GM06990 (cell line): ENCODE results near the gene HTR2A.

Experiments
- DNase-seq: peaks from one replicate; pipeline ENCODE4 v3.0.0-alpha.2; 2011; ENCODE audit not compliant: insufficient read length; ENCODE audit errors: extremely low read depth
- H3K27me3 ChIP-seq: replicated peaks from 2 replicates; pipeline ENCODE4 v1.6.0; 2011; ENCODE audit warnings: low read length; ENCODE audit not compliant: control insufficient read depth, insufficient read depth
- H3K36me3 ChIP-seq: 2 replicates; pipeline ENCODE4 v1.5.1; 2011; ENCODE audit warnings: low read length; ENCODE audit not compliant: control insufficient read depth, insufficient read depth
- H3K4me3 ChIP-seq: replicated peaks from 2 replicates; pipeline ENCODE4 v1.5.1; 2011; ENCODE audit warnings: low read depth, mild to moderate bottlenecking, control low read depth, low read length
- CTCF ChIP-seq: IDR thresholded peaks from 2 replicates; pipeline ENCODE4 v1.5.1; 2011; ENCODE audit warnings: low read length, control low read depth, mild to moderate bottlenecking, inconsistent platforms; ENCODE audit not compliant: insufficient read depth, poor library complexity, severe bottlenecking

Gene HTR2A

GRCh38 chr13:46903748-46904147 lies 6.9 kb upstream of the HTR2A start:
- DNase-seq = no peak
- no peak for TF ChIP-seq CTCF
- H3K4me3 ChIP-seq = no peak overlapping the region
- no peaks in the 10 kb centered on the region for H3K27me3 ChIP-seq
- H3K36me3 ChIP-seq = no peaks in the 10 kb centered on the region

- no peak for DNase-seq
- no peaks in the 10 kb centered on the region; the same call in 1 of the 2 replicates for H3K27me3 ChIP-seq
- no peak overlapping the region for H3K4me3 ChIP-seq
- no peak for TF ChIP-seq CTCF
- no peaks in the 10 kb centered on the region for H3K36me3 ChIP-seq
Observed at GRCh38 chr13:46901721-46902120, 4.9 kb upstream of the HTR2A start.

- Histone ChIP-seq H3K36me3 (no peaks in the 10 kb centered on the region), H3K4me3 (no peak overlapping the region), H3K27me3 (no peaks in the 10 kb centered on the region; the same call in 1 of the 2 replicates)
- TF ChIP-seq CTCF = no peak
- DNase-seq = no peak
Observed at GRCh38 chr13:46899801-46900200, 2.9 kb upstream of the HTR2A start.

GRCh38 chr13:46895381-46895780 lies 1.5 kb downstream of the HTR2A start:
- no peak for DNase-seq
- no peak for TF ChIP-seq CTCF
- Histone ChIP-seq H3K36me3 (no peaks in the 10 kb centered on the region), H3K4me3 (no peak overlapping the region), H3K27me3 (no peaks in the 10 kb centered on the region; the same call in 1 of the 2 replicates)

GRCh38 chr13:46894568-46894967 lies 2.3 kb downstream of the HTR2A start:
- Histone ChIP-seq H3K4me3 (no peak overlapping the region), H3K36me3 (no peaks in the 10 kb centered on the region), H3K27me3 (no peaks in the 10 kb centered on the region; the same call in 1 of the 2 replicates)
- no peak for DNase-seq
- TF ChIP-seq CTCF = no peak
